Gastrocnemius medialis (tissue), 4 donors: Measurements from ENCODE around the gene ALX3. TPM values are rescaled to one million over a fixed set of nuclear protein-coding genes. Genes with fewer than 3 reads are reported as not detected.

Experiments
- ATAC-seq, 2 donors: fragments of 150-250 bp; one replicate each; pipeline ENCODE4 v1.9.1; 2016
- DNase-seq, 2 donors: peaks; one replicate each; pipeline ENCODE4 v3.0.0-alpha.2; 2019
- H3K27ac ChIP-seq, 4 donors: fragments of 200-600 bp; sonication (generic); 1 replicate in 1 of 4; 2 replicates in 3 of 4; pipeline ENCODE4 v1.5.1; 2016 to 2018; ENCODE audit warnings: mild to moderate bottlenecking in 2 of 4, moderate library complexity in 1 of 4
- H3K27me3 ChIP-seq, 3 donors: fragments of 200-600 bp; sonication (generic) in 2 of 3; 1 replicate in 1 of 3; 2 replicates in 2 of 3; pipeline versions ENCODE4 v1.5.1 to v1.6.0; 2016 to 2019; ENCODE audit warnings: mild to moderate bottlenecking in 1 of 3, moderate library complexity in 1 of 3
- H3K36me3 ChIP-seq, 2 donors: fragments of 200-600 bp; sonication (generic) in 1 of 2; one replicate each; pipeline ENCODE4 v1.5.1; 2017 to 2018
- H3K4me1 ChIP-seq, 2 donors: fragments of 200-600 bp; sonication (generic) in 1 of 2; one replicate each; pipeline ENCODE4 v1.5.1; 2016 to 2017; ENCODE audit warnings: mild to moderate bottlenecking in 2 of 2
- H3K4me3 ChIP-seq, 4 donors: fragments of 200-600 bp; sonication (generic) in 3 of 4; 1 replicate in 1 of 4; 2 replicates in 3 of 4; pipeline ENCODE4 v1.5.1; 2016 to 2019; ENCODE audit warnings: mild to moderate bottlenecking in 2 of 4
- H3K9me3 ChIP-seq, 3 donors: fragments of 200-600 bp; sonication (generic) in 2 of 3; 1 replicate in 1 of 3; 2 replicates in 2 of 3; pipeline ENCODE4 v1.5.1; 2016 to 2019
- CTCF ChIP-seq, 5 experiments: fragments of 450-650 bp in 3 of 5; fragments of 200-600 bp in 2 of 5; sonication (generic) in 2 of 5; IDR thresholded peaks in 4 of 5; conservative IDR thresholded peaks in 1 of 5; 1 replicate in 4 of 5; 2 replicates in 1 of 5; pipeline ENCODE4 v1.5.1; 2016 to 2019; ENCODE audit warnings: antibody characterized with exemption in 5 of 5, mild to moderate bottlenecking in 3 of 5, moderate library complexity in 3 of 5
- POLR2A ChIP-seq, 2 donors: fragments of 450-650 bp; IDR thresholded peaks; one replicate each; pipeline ENCODE4 v1.6.1; 2017; ENCODE audit warnings: antibody characterized with exemption in 2 of 2, mild to moderate bottlenecking in 2 of 2, moderate library complexity in 2 of 2
- in situ Hi-C, 4 donors: fragments of 200-750 bp; cut with MboI; loops; one replicate each; pipeline versions ENCODE4 v1.15.0 to v1.8.0; 2017; ENCODE audit warnings: low sequenced_read_pairs in 4 of 4
- intact Hi-C: fragments of 100-400 bp; cut with DNase I; formaldehyde crosslinking; loops from one replicate; pipeline ENCODE4 v1.15.1; 2023; ENCODE audit warnings: low total_unique reads
- total RNA-seq, 4 donors: library from RNA; depleted of rRNA; stranded (reverse); fragments of >200 nt; gene quantifications; one replicate each; pipeline versions ENCODE4 v1.1.0 to v1.2.3, GENCODE V29; 2016

The ALX3 gene
- total RNA-seq, 4 donors from 2014 or later: not detected

DNA sequence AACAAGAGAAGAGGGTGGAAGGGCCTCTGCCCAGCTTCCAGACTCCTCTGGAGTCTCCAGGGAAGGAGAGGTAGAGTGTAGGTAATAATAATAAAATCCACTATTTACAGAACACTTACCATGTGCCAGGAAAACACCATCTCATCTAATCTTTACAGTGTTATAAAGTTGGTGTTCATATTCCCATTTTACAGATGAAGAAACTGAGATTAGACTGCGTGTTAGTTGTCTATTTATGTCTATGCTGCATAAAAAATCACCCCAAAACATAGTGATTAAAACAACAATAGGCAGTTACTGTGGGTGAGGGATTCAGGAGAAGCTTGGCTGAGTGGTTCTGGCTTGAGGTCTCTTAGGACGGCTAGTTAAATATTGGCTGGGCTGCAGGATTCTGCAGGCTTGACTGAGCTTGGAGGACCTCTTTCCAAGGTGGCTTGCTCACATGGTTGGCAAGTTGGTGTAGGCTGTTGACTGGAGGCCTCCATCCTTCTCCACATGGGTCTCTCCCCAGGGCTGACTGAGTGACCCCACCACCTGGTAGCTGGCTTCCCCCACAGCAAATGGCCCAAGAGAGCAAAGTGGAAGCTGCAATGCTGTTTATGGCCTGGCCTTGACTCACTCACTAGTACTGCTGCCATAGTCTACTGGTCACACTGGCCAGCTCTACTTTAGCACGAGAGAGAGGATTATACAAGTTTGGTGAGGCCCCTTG, 6.5 kb upstream of the ALX3 start:
- H3K27me3 ChIP-seq: peaks cover 7 to 11% (median 9%) of the 10 kb centered on the region in 3 donors
- no peaks in the 10 kb centered on the region for H3K36me3 ChIP-seq
- no peak overlapping the region for H3K27ac ChIP-seq
- DNase-seq (no peak), ATAC-seq (no peak)
- intact Hi-C loops: no loop called here
- TF ChIP-seq POLR2A (IDR thresholded peaks at IDR 0.05): no peak
- no peak for TF ChIP-seq CTCF (IDR thresholded peaks at IDR 0.05 in 4 of 5, conservative IDR thresholded peaks at IDR 0.05 in 1 of 5)
- no peaks in the 10 kb centered on the region for H3K9me3 ChIP-seq
- in situ Hi-C loops: no loop called here
- H3K4me3 ChIP-seq: no peak overlapping the region
- no peaks in the 10 kb centered on the region for H3K4me1 ChIP-seq

DNA sequence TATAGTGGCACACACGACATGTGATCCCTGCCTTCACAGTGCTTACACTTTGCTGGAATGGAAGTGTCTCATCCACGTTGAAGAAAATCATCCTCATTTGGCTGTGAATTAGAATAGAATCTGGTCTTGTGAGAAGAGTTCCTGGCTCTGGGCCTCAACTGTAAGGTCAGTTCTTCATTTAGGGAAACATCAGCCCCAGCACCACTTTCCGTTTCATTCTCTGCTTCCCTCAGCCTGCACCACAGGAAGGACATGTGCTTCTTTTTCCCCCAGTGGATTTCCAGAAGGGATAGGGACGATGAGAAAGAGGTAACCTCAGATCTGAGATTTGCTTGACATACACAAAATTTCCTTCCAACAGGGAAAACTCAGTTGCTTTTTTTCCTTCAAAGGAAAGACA, 3.7 kb upstream of the ALX3 start:
- no peak for DNase-seq
- in situ Hi-C loops: no loop called here
- no peak for TF ChIP-seq POLR2A (IDR thresholded peaks at IDR 0.05)
- no peak for TF ChIP-seq CTCF (IDR thresholded peaks at IDR 0.05 in 4 of 5, conservative IDR thresholded peaks at IDR 0.05 in 1 of 5)
- Histone ChIP-seq H3K27me3 (peaks cover 32 to 37% (median 33%) of the 10 kb centered on the region in 3 donors), H3K4me3 (no peak overlapping the region), H3K9me3 (no peaks in the 10 kb centered on the region), H3K27ac (no peak overlapping the region), H3K36me3 (no peaks in the 10 kb centered on the region), H3K4me1 (no peaks in the 10 kb centered on the region)
- intact Hi-C loops: no loop called here
- ATAC-seq: no peak

DNA sequence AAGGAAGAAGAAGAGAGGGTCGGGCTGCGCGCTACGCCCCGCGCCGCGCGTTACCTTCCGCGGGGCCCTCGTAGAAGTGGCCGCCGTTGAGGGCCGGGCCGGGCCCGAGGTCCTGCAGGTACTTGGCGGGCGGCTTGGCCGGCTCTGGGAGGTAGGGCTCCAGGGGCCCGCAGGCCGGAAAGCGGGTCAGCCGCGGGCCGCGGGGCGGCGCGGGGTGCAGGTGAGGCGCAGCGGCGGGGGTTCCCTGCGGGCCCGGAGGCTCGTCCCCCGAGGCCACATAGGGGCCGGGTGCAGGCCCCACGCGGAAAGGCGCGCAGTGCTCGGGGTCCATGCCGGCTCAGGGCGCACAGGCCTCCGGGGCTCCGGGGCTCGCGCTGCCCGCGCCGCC, 196 bp downstream of the ALX3 start:
- no peak overlapping the region for H3K27ac ChIP-seq
- no peaks in the 10 kb centered on the region for H3K9me3 ChIP-seq
- H3K4me1 ChIP-seq: peaks cover 0 to 4% of the 10 kb centered on the region in 2 donors
- no peaks in the 10 kb centered on the region for H3K36me3 ChIP-seq
- ATAC-seq: no peak
- in situ Hi-C loops: no loop called here
- peaks cover 58 to 63% (median 60%) of the 10 kb centered on the region in 3 donors for H3K27me3 ChIP-seq
- peak overlapping the region in 1 of 4 donors; percentile 25 for H3K4me3 ChIP-seq
- no peak for TF ChIP-seq CTCF (IDR thresholded peaks at IDR 0.05 in 4 of 5, conservative IDR thresholded peaks at IDR 0.05 in 1 of 5)
- TF ChIP-seq POLR2A (IDR thresholded peaks at IDR 0.05): no peak
- intact Hi-C loops: no loop called here
- DNase-seq: no peak

DNA sequence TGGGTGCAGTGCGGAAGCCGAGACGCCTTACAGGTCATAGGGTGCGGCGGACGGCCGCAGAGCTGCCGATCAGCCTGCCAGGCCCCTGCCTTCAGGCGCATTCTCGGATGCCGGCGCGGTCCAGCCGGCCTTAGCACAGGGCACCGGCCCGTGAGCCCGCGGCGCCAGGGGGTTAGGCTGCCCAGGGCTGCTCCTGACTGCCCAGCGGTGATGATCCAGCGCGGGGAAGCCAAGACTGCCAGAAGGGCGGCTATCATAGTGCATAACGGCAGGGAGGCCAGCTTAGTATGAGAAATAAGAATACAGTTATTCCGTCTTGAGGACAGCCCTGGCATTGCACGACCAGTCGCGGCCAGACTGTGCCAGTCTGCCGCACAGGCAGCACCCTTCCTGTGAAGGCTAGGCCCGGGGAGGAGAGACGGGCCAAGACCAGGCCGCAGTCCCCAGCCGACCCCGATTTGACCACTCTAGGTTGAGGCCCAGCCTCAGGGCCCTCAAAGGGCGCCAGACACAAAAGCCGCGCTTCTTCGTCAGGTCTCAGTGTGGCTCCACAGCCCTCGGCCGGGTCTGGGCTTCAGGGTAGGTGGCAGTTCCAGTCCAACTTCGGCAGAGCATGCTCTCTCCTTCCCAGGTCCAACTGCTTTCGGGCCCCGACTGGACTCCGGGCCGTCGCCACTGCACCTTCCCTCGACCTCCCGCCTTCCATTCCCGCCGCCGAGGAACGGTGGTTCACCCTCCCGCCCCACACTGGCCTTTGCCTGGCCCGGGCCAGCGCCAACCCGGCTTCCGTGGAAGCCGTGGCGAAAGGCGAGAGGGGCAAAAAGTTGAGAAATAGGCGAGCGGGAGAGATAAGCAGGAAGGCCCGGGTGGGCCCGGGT, 829 bp downstream of the ALX3 start:
- ATAC-seq: no peak
- no peak for DNase-seq
- TF ChIP-seq POLR2A (IDR thresholded peaks at IDR 0.05): no peak
- TF ChIP-seq CTCF (IDR thresholded peaks at IDR 0.05 in 4 of 5, conservative IDR thresholded peaks at IDR 0.05 in 1 of 5): no peak
- Histone ChIP-seq H3K4me3 (peak overlapping the region in 1 of 4 donors; percentile 25), H3K4me1 (peaks cover 0 to 4% of the 10 kb centered on the region in 2 donors), H3K9me3 (no peaks in the 10 kb centered on the region), H3K27me3 (peaks cover 58 to 63% (median 60%) of the 10 kb centered on the region in 3 donors), H3K27ac (no peak overlapping the region), H3K36me3 (no peaks in the 10 kb centered on the region)
- in situ Hi-C loops: no loop called here
- intact Hi-C loops: no loop called here
